ENCODE data around the gene ECI2.
"Not testable (repeated sequence)": the region's sequence is repeated elsewhere in the genome, so short reads cannot be mapped to it uniquely, and the experiment has no call there.

ECI2 gene

GRCh38 chr6:4093288-4093687, 42.1 kb downstream of the ECI2 start:
- no peak for DNase-seq

- DNase-seq, result no peak
Observed at GRCh38 chr6:4091941-4092340, 43.4 kb downstream of the ECI2 start.

GRCh38 chr6:4090043-4090442, 45.3 kb downstream of the ECI2 start:
- DNase-seq, result not testable (repeated sequence)

- no peak for DNase-seq
Observed at GRCh38 chr6:4088704-4089103, 46.7 kb downstream of the ECI2 start.

- DNase-seq, result no peak
Observed at GRCh38 chr6:4085332-4085700, 50.1 kb downstream of the ECI2 start.

GRCh38 chr6:4084444-4085331, 50.7 kb downstream of the ECI2 start:
- no peak for DNase-seq

- no peak for DNase-seq
Observed at GRCh38 chr6:4078691-4079471, 56.5 kb downstream of the ECI2 start, which contains the start of gene FAM217A. TSS of gene FAM217A (minus strand) at chr6:4079137. CDS start at chr6:4077414, 1,723 bp downstream.

- DNase-seq, result no peak
Observed at GRCh38 chr6:4074478-4075235, 60.7 kb downstream of the ECI2 start.

- no peak for DNase-seq
Observed at GRCh38 chr6:4071330-4071729, 64.0 kb downstream of the ECI2 start.

- DNase-seq, result no peak
Observed at GRCh38 chr6:4069199-4069598, 66.2 kb downstream of the ECI2 start.

- no peak for DNase-seq
Observed at GRCh38 chr6:4067673-4068072, 67.7 kb downstream of the ECI2 start.

GRCh38 chr6:4066029-4066755, 69.2 kb downstream of the ECI2 start:
- no peak for DNase-seq
